NCI-H2196 treated with DMSO at 0.1 percent for 48 hours (cell line): ENCODE results near the gene NR1D2.
"Not testable (repeated sequence)": the region's sequence is repeated elsewhere in the genome, so short reads cannot be mapped to it uniquely, and the experiment has no call there.

Experiments
- DNase-seq: peaks from one replicate; lab custom pipeline; 2025; ENCODE audit not compliant: unreplicated experiment; lab: John Stamatoyannopoulos, UW

NR1D2 gene

DNA sequence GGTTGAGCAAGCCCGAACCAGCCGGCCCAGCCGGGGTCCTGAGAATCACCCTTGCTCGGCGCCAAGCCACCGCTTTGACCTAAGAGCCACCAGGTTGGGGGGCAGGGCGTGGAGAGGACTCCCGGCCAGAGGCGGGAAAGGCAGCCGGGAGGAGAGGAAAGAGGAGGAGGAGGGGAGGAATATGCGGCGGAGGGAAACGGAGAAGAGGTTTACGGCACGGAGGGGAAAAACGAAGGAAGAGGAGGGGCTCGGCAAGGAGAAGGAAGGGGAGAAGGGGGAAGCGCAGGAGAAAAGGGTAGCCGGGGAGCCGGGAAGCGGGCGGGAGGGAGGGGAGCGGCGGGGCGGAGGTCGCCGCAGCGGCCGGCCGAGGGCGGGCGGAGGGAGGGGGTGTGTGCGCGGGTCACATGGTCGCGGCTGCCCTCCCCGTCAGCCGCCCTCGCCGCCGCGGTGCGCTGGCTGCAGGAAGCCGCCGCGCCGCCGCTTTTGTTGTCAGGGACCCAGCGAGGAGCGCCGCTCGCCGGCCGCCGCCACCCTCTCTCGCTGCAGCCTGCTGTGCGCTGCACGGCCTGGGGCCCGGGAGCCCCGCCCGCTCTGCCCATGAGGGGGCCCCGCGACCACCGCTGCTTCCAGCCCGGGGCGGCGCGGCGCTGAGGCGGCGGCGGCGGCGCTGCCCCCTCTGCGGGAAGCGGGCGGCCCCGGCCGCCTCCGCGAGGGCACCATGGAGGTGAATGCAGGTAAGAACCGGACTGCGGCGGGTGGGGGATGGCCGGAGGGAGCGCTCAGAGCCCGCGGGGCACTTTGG, at the start of gene NR1D2:
Gene NR1D2, plus strand, starts transcription at position 426 of the 802 bp plus-strand sequence. Its CDS starts 293 bp downstream, at position 719.
- DNase-seq: peak; percentile 42

DNA sequence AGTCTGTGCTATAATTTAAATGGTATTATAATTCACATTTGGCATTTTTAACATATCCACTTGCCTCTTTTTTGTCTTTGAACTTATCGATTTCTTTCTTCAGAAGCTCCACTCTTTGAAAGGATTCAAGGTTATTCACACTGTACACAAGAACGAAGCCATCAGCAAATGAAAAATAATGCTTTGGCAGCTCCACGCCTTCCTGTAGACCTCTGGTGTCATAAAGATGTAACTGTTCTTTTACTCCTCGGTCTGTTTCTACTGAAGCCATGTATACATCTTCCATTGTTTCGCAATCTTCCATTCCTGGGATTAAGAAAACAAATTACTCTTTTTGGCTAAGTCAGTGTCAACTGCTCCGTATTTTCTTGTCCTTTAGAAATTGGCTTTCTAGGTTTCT, 44.3 kb upstream of the NR1D2 start:
- DNase-seq: no peak

DNA sequence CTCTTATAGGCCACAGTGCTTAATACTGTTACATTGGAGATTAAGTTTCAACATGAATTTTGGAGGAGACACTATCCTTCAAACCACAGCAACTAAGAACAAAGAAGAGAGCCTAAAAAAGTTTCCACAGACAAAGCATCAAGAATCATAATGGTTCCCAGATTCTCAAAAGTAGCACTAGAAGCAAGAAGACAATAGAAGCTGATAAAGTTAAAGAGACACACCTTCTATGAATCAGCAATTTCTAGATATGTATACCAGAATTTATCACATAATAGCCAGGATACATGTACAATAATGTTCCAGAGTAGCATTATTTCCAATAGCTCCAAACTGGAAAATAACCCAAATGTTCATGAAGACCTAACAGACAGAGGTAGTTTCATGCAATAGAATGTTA, 40.5 kb upstream of the NR1D2 start:
- no peak for DNase-seq

DNA sequence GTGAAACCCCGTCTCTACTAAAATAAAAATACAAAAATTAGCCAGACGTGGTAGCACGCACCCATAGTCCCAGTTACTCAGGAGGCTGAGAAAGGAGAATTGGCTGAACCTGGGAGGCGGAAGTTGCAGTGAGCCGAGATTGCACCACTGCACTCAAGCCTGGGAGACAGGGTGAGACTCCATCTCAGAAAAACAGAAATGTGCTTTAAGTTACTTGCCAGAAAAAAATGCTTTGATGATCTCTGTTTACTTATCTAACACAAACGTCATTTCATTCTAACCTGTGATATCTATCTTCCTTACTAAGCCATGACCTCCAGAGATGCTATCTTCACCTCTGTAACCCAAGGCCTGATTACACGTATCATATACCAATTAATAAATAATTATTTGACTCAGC, 35.7 kb upstream of the NR1D2 start:
- DNase-seq: no peak

GRCh38 chr3:23911397-23911796, 33.7 kb upstream of the NR1D2 start:
- no peak for DNase-seq

- DNase-seq: not testable (repeated sequence)
Measured at GRCh38 chr3:23912335-23912734, 32.8 kb upstream of the NR1D2 start.

- DNase-seq: no peak
Measured at GRCh38 chr3:23913182-23913581, 31.9 kb upstream of the NR1D2 start.

DNA sequence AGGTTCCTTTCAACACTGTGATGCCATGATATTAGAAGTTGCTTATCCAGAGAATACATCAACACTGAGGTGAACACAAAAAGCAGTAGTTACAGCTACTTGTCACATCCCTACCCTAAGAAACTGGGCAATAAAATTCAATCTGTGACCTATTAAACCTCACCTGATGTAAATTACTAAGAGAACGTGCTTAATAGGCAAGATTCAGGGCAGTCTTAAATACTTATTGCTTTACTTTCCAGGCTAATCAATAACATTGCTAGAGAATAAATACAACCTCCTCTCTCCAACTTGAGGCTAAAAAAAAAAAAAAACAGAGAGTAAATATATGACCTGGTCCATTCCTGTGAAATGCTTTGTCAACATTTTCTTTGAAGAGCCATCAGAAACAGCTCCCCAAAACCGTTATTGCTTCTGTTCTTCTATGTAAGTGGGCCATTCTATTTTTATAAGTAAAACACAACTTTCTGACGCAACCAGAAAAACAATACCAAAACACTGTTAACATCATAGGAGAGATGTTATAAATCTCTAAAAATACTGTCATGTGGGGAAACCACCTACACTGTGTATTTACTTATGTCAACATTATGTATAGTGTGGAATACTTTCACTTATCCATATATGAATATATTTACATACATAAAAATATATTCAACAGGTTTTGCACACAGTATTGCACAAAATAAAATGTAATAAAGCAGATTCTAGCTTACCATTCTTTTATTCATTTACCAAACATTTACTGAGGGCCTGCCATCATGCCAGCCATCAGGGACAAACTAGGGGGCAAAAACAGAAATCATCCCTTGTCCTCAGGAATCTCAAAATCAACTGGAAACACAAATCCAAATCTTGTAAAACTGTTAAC, 31.0 kb upstream of the NR1D2 start:
- no peak for DNase-seq

GRCh38 chr3:23915537-23916108, 29.5 kb upstream of the NR1D2 start:
- no peak for DNase-seq

GRCh38 chr3:23916152-23916885, 28.8 kb upstream of the NR1D2 start:
- DNase-seq: no peak

- peak; percentile 60 for DNase-seq
Measured at GRCh38 chr3:23916886-23917678, 28.0 kb upstream of the NR1D2 start, which contains the start of the genes NKIRAS1 and RPL15. Gene NKIRAS1 (minus strand): TSS chr3:23916990. CDS start chr3:23910904, 6,086 bp downstream. Gene RPL15 (plus strand): TSS chr3:23917132. CDS start chr3:23917860, 728 bp downstream.

GRCh38 chr3:23917679-23918303, 27.3 kb upstream of the NR1D2 start:
- DNase-seq: not testable (repeated sequence)

DNA sequence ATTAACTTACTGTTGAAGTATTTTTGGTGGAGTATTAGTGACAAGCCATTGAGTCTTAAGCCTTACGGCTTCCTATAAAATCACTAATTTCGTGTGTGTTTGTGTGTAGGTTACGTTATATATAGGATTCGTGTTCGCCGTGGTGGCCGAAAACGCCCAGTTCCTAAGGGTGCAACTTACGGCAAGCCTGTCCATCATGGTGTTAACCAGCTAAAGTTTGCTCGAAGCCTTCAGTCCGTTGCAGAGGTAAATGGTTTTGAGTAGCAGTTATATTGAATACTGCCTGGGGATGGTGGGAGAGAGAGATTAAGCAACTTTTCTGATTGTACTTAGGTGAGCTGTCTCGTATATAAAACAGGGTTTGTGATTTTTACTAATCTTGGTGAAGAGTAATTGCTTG, 26.8 kb upstream of the NR1D2 start:
- not testable (repeated sequence) for DNase-seq

- no peak for DNase-seq
Measured at GRCh38 chr3:23919628-23920027, 25.5 kb upstream of the NR1D2 start.

- DNase-seq: no peak
Measured at GRCh38 chr3:23920151-23920655, 24.9 kb upstream of the NR1D2 start.

DNA sequence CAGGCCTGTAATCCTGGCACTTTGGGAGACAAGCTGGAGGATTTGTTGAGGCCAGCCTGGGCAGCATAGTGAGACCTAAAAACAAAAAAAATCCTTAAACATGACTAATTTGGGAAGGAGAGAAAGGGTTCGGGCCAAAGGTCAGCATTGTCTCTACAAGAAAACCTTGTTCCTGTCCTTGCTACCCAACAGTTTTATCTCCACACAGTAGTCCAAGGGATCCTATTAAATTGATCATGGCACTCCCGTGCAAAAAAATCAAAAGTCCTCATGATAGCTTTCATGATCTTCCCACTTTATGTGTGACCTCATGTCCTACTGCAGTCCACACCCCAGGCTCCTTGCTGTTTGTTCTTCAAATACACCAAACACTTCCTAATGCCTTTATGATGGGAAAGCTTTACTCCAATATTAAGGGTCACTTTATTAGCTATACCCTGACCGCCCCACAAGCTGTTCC, 24.0 kb upstream of the NR1D2 start:
- DNase-seq: no peak

GRCh38 chr3:23923786-23924185, 21.3 kb upstream of the NR1D2 start:
- no peak for DNase-seq

DNA sequence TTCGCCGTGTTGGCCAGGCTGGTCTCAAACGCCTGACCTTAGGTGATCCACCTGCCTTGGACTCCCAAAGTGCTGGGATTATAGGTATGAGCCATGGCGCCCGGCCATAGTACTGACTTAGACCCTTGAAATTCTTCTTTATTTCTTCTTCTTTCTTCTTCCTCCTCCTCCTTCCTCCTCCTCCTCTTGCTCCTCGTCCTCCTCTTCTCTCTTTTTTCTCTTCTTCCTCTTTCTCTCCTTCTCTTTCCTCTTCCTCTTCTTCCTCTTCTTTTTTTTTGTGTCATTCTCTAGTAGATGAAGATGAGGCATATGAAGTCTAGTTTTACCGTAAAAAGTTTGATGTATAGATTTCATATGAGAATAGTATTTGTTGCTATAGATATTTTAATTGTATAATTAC, 18.8 kb upstream of the NR1D2 start:
- no peak for DNase-seq

GRCh38 chr3:23926736-23927135, 18.4 kb upstream of the NR1D2 start:
- no peak for DNase-seq
